CMK (cell line): ENCODE results near the gene NME7.

Source experiments
- DNase-seq: peaks from one replicate; pipeline ENCODE4 v3.0.0-alpha.2; 2010; ENCODE audit warnings: low read depth

Gene NME7

GRCh38 chr1:169106095-169106920 lies 261.3 kb downstream of the NME7 start, which contains the start of gene ATP1B1:
TSS of gene ATP1B1 (plus strand) at chr1:169106690. CDS start at chr1:169106830, 140 bp downstream.
- peak; percentile 69 for DNase-seq

- peak; percentile 77 for DNase-seq
Observed at GRCh38 chr1:169105434-169106094, 262.0 kb downstream of the NME7 start.

- no peak for DNase-seq
Observed at GRCh38 chr1:169105087-169105433, 262.5 kb downstream of the NME7 start.

GRCh38 chr1:169103480-169103893 lies 264.1 kb downstream of the NME7 start:
- no peak for DNase-seq

GRCh38 chr1:169103002-169103401 lies 264.6 kb downstream of the NME7 start:
- DNase-seq: no peak

- DNase-seq: no peak
Observed at GRCh38 chr1:169102567-169102966, 265.0 kb downstream of the NME7 start.

- DNase-seq: no peak
Observed at GRCh38 chr1:169100651-169101088, 266.9 kb downstream of the NME7 start.

- DNase-seq: no peak
Observed at GRCh38 chr1:169100208-169100607, 267.4 kb downstream of the NME7 start.

GRCh38 chr1:169099561-169099960 lies 268.0 kb downstream of the NME7 start:
- no peak for DNase-seq

GRCh38 chr1:169098380-169098779 lies 269.2 kb downstream of the NME7 start:
- DNase-seq: no peak

- no peak for DNase-seq
Observed at GRCh38 chr1:169094897-169095569, 272.6 kb downstream of the NME7 start.

GRCh38 chr1:169092399-169092798 lies 275.2 kb downstream of the NME7 start:
- DNase-seq: no peak

GRCh38 chr1:169091480-169091941 lies 276.1 kb downstream of the NME7 start:
- no peak for DNase-seq

GRCh38 chr1:169090900-169091311 lies 276.7 kb downstream of the NME7 start:
- DNase-seq: no peak

- DNase-seq: no peak
Observed at GRCh38 chr1:169090308-169090899, 277.2 kb downstream of the NME7 start.

GRCh38 chr1:169089776-169090175 lies 277.8 kb downstream of the NME7 start:
- DNase-seq: no peak

GRCh38 chr1:169087876-169088275 lies 279.7 kb downstream of the NME7 start:
- no peak for DNase-seq

- no peak for DNase-seq
Observed at GRCh38 chr1:169086603-169087455, 280.8 kb downstream of the NME7 start.

- no peak for DNase-seq
Observed at GRCh38 chr1:169085911-169086310, 281.7 kb downstream of the NME7 start.
